GM21737 (cell line): ENCODE measurements around the gene MTA3.
"Not testable (repeated sequence)": the region's sequence is repeated elsewhere in the genome, so short reads cannot be mapped to it uniquely, and the experiment has no call there.

Source experiments
- ATAC-seq: cut with Tn5 transposase; IDR thresholded peaks from one replicate; pipeline ENCODE4 v1.9.1; 2021; ENCODE audit warnings: mild to moderate bottlenecking, moderate library complexity; ENCODE audit not compliant: unreplicated experiment

The MTA3 gene

GRCh38 chr2:42606166-42606565, 37.7 kb downstream of the MTA3 start:
- not testable (repeated sequence) for ATAC-seq

DNA sequence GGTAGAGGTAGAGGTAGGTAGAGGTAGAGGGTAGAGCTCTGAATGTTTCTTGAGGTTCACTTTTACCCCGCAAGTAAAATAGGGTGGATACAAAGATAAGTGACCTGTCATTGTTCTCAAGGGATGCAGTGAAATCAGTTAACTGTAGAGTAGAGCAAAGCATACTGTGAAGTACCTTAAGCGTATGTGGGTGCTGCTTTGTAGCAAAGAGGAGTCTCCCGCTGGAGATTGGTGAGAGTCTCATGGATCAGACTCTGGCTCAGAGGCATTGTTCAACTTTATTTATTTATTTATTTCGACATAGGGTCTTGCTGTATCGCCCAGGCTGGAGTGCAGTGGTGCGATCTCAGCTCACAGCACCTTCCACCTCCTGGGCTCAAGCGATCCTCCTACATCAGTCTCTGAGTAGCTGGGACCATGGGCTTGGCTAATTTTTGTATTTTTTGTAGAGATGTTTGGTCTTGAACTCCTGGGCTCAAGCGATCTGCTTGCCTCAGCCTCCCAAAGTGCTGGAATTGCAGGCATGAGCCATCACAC, 38.7 kb downstream of the MTA3 start:
- ATAC-seq = no peak

GRCh38 chr2:42613281-42614064, 45.0 kb downstream of the MTA3 start:
- no peak for ATAC-seq

- ATAC-seq = no peak
Observed at GRCh38 chr2:42614838-42615237, 46.4 kb downstream of the MTA3 start.

- no peak for ATAC-seq
Observed at GRCh38 chr2:42618116-42618515, 49.7 kb downstream of the MTA3 start.

DNA sequence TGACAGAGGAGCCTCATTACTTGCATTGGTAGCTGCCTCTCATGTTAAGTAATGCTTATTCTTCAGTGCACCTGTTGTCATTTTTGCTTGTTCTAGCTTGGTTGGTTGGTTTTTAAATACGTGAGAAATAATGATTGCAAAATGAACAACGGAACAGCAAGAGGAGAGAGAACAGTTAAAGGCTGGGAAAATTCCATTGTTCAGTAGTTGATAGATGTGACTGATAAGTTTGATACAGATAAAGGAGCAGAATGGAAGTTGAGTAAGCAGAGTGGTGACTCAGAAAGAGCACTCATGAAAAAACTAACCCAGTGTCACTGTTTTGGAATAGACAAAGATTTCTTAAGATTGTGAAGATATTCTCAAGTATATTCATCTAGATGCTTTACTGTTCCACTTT, 50.5 kb downstream of the MTA3 start:
- ATAC-seq = no peak

DNA sequence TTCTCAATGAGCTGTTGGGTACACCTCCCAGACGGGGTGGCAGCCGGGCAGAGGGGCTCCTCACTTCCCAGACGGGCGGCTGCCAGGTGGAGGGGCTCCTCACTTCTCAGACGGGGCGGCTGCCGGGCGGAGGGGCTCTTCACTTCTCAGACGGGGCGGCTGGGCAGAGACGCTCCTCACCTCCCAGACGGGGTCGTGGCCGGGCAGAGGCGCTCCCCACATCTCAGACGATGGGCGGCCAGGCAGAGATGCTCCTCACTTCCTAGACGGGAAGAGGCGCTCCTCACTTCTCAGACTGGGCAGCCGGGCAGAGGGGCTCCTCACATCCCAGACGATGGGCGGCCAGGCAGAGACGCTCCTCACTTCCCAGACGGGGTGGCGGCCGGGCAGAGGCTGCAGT, 53.2 kb downstream of the MTA3 start:
- not testable (repeated sequence) for ATAC-seq

GRCh38 chr2:42622943-42623676, 54.7 kb downstream of the MTA3 start:
- ATAC-seq = no peak

DNA sequence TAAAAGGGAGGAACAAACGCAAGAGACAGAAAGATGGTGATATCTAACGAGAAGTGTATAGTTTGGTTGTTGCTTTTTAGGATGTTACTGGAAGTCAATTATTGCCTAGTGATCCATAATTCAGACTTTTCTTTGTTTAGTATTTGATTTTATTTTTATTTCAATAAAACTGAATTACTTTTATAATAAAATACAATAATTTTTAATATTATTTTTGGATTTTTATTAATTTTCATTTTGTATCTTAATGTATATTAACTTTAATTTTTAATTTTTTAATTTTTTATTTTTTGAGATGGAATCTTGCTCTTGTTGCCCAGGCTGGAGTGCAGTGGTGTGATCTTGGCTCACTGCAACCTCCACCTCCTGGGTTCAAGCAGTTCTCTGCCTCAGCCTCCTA, 55.6 kb downstream of the MTA3 start:
- ATAC-seq = no peak

DNA sequence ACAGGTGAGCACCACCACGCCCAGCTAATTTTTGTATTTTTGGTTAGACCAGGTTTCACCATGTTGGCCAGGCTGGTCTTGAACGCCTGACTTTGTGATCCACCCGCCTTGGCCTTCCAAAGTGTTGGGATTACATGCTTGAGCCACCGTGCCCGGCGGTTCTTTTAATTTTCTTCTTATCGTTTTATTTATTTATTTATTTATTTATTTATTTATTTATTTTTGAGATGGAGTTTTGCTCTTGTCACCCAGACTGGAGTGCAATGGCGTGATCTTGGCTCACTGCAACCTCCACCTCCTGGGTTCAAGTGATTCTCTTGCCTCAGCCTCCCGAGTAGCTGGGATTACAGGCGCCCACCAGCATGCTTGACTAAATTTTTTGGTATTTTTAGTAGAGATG, 59.6 kb downstream of the MTA3 start:
- not testable (repeated sequence) for ATAC-seq

DNA sequence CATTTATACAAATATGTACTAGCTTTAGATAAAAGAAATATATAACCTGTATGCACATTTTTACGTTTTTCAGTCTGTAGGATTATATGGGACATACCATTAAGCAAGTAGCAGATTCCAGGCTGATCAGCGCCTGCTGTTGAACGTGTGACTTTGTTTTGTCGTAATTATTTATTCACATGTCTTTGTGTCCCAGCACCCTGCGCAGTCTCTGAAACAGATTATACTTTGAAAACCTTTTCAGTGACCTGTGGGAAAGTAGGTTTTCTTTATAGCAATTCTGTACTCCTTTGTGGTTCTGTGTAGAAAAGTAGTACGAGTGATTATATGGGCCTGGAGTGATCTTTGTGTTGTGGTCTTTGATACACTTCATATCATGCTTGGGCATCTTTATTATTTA, 68.5 kb downstream of the MTA3 start:
- ATAC-seq = no peak

GRCh38 chr2:42638080-42638784, 69.8 kb downstream of the MTA3 start:
- no peak for ATAC-seq

GRCh38 chr2:42639340-42640077, 71.1 kb downstream of the MTA3 start:
- ATAC-seq = no peak

- ATAC-seq = no peak
Observed at GRCh38 chr2:42640261-42640660, 71.8 kb downstream of the MTA3 start.

- not testable (repeated sequence) for ATAC-seq
Observed at GRCh38 chr2:42642371-42642770, 73.9 kb downstream of the MTA3 start.

DNA sequence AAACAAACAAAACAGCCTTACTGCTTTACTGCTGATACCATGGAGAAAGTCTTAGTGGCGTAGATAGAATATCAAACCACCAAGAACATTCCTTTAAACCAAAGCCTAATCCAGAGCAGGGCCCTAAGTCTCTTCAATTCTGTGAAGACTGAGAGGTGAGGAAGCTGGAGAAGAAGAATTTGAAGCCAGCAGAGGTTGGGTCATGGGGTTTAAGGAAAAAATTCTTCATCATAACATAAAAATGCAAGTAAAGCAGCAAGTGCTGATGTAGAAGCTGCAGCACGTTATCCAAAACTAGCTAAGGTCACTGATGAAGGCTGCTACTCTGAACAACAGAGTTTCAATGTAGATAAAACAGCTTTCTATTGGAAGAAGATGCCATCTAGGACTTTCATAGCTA, 77.1 kb downstream of the MTA3 start:
- no peak for ATAC-seq

DNA sequence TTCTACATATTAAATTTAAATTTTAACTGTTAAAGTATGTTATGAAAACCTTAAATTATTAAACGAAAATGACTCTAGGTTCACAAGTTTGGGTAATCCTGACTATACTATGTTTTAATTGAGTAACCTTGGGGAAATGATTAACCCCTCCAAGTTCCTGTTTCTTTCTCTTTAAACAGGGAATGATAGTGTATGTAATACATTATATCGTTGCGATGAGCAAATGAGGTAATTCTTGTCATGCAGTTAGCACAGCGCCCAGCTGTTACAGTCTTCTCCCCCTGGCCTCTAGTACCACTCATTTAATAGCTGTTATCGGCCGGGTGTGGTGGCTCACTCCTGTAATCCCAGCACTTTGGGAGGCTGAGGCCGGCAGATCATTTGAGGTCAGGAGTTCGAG, 80.4 kb downstream of the MTA3 start:
- ATAC-seq = no peak

- ATAC-seq = no peak
Observed at GRCh38 chr2:42651057-42651456, 82.6 kb downstream of the MTA3 start.

DNA sequence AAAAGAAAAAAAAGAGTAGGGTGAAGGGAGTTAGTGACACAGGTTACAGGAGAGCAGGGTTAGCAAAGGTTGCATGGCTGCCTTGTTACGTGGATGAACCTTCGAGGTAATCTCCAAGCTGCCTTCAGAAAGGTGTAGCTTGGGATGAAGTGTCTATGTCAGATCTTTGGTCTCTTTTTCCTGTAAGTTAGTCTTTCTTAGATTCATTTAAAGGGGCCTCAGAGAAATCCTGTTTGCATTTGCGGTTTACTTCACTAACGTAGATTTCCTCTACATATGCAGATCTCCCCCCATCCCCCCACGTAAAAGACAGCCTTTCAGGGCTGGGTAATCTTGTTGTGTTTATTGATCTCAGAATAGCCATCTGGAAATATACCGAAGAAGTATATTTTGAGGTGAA, 83.7 kb downstream of the MTA3 start:
- ATAC-seq = no peak

DNA sequence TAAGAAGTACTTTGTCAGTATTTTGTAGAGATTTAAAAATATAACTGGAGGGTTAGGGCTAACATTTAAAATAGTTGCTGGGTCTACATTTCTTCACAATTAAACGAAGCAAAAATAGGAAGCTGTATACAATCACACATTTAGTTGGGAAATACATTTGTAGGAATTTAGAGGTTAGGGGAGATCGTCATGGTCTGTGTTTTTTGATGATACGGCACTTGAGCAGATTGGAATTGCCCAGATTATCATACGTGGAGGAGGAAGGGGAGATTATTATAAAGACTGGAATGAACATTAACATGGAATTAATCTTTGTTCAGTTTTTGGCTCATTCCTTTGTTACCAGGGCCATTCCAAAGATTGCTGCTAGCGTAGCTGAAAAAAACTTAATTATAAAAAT, 84.6 kb downstream of the MTA3 start:
- no peak for ATAC-seq

DNA sequence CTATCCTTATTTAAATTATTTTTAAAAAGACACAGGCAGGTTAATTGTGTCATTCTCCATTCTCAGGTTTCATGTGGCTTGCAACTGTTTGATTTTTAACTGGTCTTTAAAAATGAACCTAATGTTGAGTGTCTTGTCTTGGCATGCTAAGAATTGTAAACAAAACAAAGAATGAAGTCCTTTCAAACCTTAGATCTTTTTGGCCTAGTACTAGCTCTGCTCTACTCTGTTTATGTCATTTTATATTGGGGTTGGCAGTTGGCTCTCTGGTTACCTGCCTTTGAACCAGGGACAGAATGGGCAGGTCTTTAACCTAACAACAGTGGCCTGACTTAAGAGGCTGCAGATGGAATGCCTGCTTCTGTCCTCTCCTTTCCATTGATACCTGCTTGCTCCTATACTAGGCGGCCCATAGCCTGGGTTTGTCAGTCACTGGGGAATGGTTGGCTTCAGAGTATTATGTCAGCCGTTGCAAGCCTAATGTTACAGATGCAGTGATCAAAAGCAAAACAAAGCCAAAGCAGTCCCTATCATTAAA, 85.5 kb downstream of the MTA3 start:
- no peak for ATAC-seq
